GM19099 (cell line): ENCODE data around the gene PSIP1.

ENCODE experiments used
- POLR2A ChIP-seq: IDR thresholded peaks from 3 replicates; pipeline ENCODE4 v1.6.1; 2011; ENCODE audit warnings: low read depth; ENCODE audit not compliant: insufficient read length; ENCODE audit errors: extremely low read depth

Gene PSIP1

DNA sequence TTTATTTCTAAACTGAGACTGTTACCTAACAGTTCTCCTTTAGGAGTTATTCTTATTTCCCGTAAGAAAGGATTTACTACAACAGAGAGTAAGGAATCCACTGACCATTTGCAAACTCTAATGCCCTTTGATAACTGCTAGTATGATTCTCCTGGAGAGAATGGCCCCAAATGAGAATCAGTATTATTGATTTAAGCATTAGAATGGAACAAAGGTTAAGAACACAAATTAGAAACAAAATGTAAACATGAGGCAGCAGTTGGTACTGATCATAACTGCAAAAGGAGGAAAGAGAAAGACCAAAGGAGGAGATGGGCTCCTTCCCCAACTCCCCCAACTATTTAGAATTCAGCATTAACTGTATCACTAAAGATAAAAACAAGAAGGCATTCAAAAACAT, 30.7 kb downstream of the PSIP1 start:
- TF ChIP-seq POLR2A, result no peak

DNA sequence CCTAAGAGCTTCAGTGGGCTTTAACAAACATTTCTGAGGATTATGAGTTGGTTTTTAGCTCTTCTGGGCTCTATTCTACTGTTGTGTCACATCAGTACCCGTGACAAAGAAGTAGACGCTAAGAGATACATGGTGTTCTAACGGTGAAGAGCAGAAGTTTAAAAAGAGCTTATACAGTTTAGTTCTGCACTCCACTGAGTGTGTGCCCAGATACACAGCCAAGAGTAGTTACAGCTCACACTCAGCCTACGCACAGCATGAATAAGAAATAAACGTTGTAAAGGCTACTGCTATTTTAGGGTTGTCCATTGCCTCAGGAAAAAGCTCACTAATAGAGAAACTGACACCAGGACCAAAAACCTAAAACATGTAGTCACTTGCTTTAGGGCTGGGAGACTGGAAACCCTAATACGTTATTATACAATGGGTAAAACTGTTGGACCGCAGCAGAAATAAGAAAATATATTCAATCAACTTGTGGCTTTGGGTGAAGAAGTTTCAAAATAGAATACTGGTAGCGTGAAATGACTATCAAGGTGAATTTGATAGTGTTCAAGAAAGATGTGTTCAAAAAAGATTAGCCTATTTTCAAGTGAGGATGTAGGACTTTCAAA, 34.7 kb downstream of the PSIP1 start:
- no peak for TF ChIP-seq POLR2A

GRCh38 chr9:15469862-15470261, 40.9 kb downstream of the PSIP1 start:
- no peak for TF ChIP-seq POLR2A

DNA sequence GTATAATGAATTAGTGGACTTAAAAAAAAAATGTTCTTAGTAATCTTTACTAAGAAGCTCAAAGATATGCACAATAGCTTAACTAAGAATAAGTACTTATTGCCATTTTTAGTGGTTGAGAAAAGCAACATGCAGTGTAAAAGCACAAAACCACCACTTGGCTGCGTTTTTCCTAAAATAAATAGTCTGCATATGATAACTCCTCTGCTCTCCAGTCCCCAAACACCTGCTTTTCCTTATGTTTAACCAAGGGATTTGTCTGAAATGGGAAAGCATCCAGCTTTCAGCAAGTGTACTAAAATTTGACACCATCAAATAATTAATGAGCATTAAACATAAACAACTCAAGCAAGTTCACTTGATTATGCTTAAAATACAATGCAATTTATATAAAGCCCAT, 41.4 kb downstream of the PSIP1 start:
- no peak for TF ChIP-seq POLR2A

GRCh38 chr9:15468145-15468544, 42.6 kb downstream of the PSIP1 start:
- no peak for TF ChIP-seq POLR2A

DNA sequence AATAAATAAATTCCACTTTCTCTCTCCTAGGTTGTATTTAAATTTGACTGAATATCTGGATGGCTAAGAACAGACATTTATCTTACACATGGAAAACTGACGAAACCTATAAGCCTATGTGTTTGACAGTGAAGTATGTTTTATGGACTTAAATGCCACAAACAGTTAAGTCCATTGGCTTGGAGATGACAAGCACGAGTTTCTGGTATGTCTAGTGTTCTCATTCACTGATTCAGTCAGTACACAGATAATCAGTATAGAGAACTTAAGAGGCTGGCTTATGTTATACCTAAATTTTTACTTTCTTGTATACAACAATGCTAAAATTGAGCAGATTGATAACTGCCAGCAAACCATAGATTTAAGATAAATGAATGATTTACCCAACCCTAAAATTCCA, 49.2 kb downstream of the PSIP1 start:
- no peak for TF ChIP-seq POLR2A

DNA sequence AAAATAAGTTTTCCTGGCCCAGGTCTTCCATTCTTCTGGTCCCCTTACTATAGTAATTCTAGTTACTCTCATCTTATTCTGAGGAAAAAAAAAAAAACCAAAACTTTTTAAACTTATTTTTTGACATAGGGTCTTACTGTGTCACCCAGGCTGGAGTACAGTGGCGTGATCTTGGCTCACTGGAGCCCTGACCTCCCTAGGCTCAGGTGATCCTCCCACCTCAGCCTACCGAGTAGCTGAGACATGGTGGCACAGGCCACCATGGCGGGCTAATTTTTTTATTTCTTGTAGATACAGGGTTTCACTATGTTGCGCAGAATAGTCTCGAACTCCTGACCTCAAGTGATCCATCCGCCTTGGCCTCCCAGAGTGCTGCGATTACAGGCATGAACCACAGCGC, 49.7 kb downstream of the PSIP1 start:
- TF ChIP-seq POLR2A, result no peak

DNA sequence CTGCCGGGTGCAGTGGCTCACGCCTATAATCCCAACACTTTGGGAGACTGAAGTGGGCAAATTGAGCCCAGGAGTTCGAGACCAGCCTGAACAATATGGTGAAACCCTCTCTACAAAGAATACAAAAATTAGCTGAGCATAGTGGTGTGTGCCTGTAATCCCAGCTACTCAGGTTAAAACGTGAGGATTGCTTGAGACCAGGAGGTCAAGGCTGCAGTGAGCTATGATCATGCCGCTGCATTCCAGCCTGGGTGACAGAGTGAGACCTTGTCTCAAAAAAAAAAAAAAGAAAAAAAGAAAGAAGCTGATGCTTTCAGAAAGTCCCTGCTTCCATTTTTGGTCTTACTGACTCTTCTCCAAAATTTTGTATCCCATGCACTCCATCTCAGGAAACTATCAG, 56.8 kb downstream of the PSIP1 start:
- no peak for TF ChIP-seq POLR2A

DNA sequence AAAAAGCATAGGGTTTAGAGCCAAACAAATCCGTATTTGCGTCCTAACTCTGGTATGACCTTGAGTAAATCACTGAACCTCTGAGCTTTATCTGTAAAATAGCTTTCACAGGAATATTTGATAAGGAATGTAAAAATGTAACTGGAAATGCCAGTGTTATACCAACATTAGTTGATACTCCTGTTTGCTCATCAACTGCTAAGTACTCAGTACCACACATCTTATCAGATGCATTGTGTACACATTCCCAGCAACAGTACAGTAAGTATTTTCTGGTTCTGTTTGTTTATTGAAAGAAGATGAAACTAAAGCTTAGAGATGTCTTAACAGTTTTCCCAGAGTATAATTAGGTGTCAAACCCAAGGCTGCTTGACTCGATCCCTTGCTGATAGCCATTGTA, 66.6 kb downstream of the PSIP1 start:
- TF ChIP-seq POLR2A, result no peak

DNA sequence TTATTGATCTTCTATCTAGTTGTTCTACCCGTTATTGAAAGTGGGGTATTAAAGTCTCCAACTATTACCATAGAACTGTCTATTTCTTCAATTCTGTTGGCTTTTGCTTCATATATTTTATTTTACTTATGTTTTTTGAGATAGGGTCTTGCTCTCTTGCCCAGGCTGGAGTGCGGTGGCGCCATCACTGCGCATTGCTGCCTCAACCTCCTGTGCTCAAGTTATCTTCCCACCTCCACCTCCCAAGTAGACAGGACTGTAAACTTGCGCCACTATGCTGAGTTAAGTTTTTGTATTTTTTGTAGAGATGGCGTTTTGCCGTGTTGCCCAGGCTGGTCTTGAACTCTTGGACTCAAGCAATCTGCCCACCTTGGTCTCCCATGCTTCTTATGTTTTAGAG, 71.9 kb downstream of the PSIP1 start:
- TF ChIP-seq POLR2A, result no peak

DNA sequence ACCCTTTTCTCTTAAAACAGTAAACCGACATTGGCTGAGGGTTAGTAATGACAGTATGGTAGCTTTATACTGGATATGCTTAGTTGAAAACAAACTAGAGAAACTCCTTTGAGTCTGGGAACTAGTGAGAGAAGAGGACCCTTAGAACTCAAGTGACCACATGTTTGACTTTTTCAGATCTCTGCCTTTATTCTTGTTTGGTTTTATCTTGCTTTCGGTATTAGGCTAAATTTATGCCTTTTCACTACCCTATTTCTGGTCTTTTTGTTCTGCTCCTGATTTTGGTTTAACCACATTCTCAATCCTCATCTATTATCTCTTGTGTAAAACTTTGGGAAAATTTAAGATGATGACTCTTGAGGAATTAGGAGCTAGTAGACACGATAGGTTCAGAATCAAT, 77.1 kb downstream of the PSIP1 start:
- TF ChIP-seq POLR2A, result no peak

DNA sequence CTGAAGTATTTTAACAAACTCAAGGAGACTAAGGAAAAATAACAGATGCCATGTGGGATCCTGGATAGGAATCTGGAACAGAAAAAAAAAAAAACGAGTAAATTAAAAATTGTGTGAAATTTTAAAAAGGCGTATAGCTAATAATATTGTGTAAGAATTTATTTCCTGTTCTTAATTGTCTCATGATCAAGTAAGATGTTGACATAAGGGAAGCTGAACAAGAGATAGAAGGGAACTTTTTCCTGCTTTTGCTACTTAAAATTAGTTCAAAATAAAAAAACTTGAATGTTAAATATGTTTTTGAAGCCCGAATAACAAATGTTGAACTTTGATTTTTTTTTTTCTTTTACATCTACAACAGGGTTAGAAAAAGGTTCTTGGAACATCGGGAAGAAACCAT, 77.6 kb downstream of the PSIP1 start:
- no peak for TF ChIP-seq POLR2A

- no peak for TF ChIP-seq POLR2A
These were observed 79.6 kb downstream of the PSIP1 start for GRCh38 chr9:15430920-15431844.

GRCh38 chr9:15426019-15426418, 84.8 kb downstream of the PSIP1 start:
- TF ChIP-seq POLR2A, result no peak

DNA sequence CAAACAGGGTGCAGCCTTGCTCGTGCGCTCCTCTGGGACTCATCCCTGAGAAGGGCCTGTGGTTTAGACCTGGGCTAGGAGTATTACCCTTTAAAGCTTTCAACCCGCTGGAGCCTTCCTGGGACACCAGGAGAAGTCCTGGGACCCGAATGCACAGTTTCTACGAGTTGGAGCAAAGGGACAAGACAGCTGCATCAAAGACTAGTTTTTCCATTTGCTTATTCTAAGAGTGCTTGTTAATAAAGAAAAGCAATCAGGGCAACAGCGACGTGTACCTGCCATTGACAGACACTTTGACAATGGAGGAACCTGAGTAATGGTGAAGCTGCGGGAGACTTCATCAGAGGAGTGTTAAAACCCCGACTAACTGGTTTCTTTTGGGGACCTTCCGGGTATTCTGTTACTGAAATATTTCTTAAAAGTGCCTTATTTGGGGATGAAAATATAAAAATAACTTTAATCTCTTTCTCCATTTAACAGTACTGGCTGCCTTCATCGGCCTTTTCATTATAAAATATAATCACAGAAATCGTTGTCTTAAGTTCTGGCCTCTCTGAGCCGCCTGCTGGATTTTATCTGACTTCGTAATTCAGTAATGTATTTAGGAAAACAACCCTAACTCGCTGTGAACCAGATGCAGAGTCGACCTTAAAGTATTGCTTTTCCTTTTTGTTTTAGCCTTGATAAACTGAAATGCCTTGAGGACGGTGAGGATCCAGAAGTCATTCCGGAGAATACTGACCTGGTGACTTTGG, 87.4 kb downstream of the PSIP1 start:
- TF ChIP-seq POLR2A, result no peak
